A673 (cell line): ENCODE results near the gene USP12. TPM values are rescaled to one million over a fixed set of nuclear protein-coding genes. Genes with fewer than 3 reads are reported as not detected.

Experiments used
- BruUV-seq: library from RNA; stranded (reverse); fragments of 400-500 nt; replicated peaks from 2 replicates; lab custom pipeline; 2021; lab: Mats Ljungman, UMichigan
- CTCF ChIA-PET: fragments of 300-600 bp; sonication (Branson Sonifier 250); formaldehyde crosslinking; loops from one replicate; lab custom pipeline; 2022; ENCODE audit warnings: antibody characterized with exemption; lab: Charles Lee
- POLR2A ChIA-PET: fragments of 300-600 bp; sonication (Branson Sonifier 250); formaldehyde crosslinking; loops from one replicate; lab custom pipeline; 2022; ENCODE audit warnings: antibody characterized with exemption; ENCODE audit not compliant: low non-redundant PET; lab: Charles Lee
- DNase-seq: peaks from one replicate; pipeline ENCODE4 v3.0.0-alpha.2; 2015; ENCODE audit warnings: low spot score
- H3K27ac ChIP-seq: fragments of 200-600 bp; sonication (generic); 2 replicates; pipeline ENCODE4 v1.5.1; 2016; ENCODE audit warnings: mixed run types, low read depth, mild to moderate bottlenecking, mixed read lengths, antibody characterized with exemption, low read length; ENCODE audit not compliant: poor library complexity, severe bottlenecking
- H3K27me3 ChIP-seq: fragments of 200-600 bp; sonication (generic); replicated peaks from 2 replicates; pipeline ENCODE4 v1.6.1; 2017; ENCODE audit warnings: mixed run types, low read depth, mild to moderate bottlenecking, mixed read lengths, antibody characterized with exemption, low read length; ENCODE audit not compliant: insufficient read depth, poor library complexity
- H3K36me3 ChIP-seq: fragments of 200-600 bp; sonication (generic); 2 replicates; pipeline ENCODE4 v1.6.1; 2016; ENCODE audit warnings: mixed run types, mild to moderate bottlenecking, mixed read lengths, antibody characterized with exemption, low read length; ENCODE audit not compliant: insufficient read depth, poor library complexity, severe bottlenecking
- H3K4me1 ChIP-seq: fragments of 200-600 bp; sonication (generic); 2 replicates; pipeline ENCODE4 v1.6.1; 2017; ENCODE audit warnings: mixed run types, mild to moderate bottlenecking, mixed read lengths, antibody characterized with exemption, low read length; ENCODE audit not compliant: insufficient read depth, poor library complexity, severe bottlenecking
- H3K4me3 ChIP-seq: fragments of 200-600 bp; sonication (generic); 2 replicates; pipeline ENCODE4 v1.5.1; 2016; ENCODE audit warnings: low read depth, mixed run types, mild to moderate bottlenecking, mixed read lengths, low read length; ENCODE audit not compliant: poor library complexity, severe bottlenecking
- H3K9me3 ChIP-seq: fragments of 200-600 bp; sonication (generic); 2 replicates; pipeline ENCODE4 v1.6.1; 2016; ENCODE audit warnings: mixed run types, low read depth, mild to moderate bottlenecking, mixed read lengths, antibody characterized with exemption, low read length; ENCODE audit not compliant: poor library complexity, severe bottlenecking
- EZH2 ChIP-seq: fragments of 200-600 bp; sonication (generic); IDR thresholded peaks from 2 replicates; pipeline ENCODE4 v1.6.1; 2017; ENCODE audit warnings: borderline replicate concordance, low read depth, mild to moderate bottlenecking, mixed read lengths, antibody characterized with exemption, low read length; ENCODE audit not compliant: poor library complexity, severe bottlenecking
- intact Hi-C: fragments of 100-400 bp; cut with micrococcal nuclease; formaldehyde crosslinking; loops from one replicate; pipeline ENCODE4 v1.10.0; 2022; ENCODE audit not compliant: unreplicated experiment
- total RNA-seq: library from RNA; stranded (reverse); gene quantifications from 2 replicates; pipeline ENCODE4 v1.2.3, GENCODE V29; 2021
- TF ChIP-seq, protein P1 (sequence below): fragments of 300-800, 200-600 bp; sonication (generic); conservative IDR thresholded peaks from 2 replicates; pipeline ENCODE4 v1.5.1; 2017; ENCODE audit warnings: low read depth, mild to moderate bottlenecking, antibody characterized with exemption, low read length, moderate library complexity, mixed read lengths

Gene USP12
- total RNA-seq, 1 experiment from 2014 or later, result 16.6 TPM

DNA sequence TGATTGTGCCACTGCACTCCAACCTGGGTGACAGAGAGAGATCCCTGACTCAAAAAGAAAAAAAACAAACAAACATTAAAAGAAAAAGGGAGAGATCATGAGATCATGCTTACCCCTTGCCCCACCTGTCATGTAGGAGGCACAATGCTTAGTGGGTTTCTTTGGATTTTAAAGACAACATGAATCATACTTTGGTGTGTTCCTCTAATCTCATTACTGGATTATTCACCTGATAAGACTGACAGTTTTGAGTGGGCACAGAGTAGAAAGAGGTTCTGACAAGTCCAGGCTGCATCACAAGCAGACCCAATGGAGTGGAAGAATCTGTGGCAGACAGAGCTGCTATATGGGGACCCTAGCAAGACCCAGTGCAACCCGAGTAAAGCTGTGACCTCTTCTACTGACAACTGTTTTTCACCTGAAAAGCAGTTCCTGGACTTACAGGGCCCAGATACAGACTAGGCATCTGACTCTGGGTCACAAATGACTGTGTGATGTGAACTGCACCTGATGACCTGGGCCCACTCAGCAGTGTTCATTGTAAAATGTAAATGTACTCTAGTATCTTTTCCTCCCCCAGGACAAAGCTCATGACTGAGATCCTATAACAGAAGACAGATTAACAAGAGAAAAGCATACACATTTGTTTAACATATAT lies 28.9 kb upstream of the USP12 start:
- no peaks in the 10 kb centered on the region for H3K36me3 ChIP-seq
- ChIA-PET POLR2A (no interaction called here), CTCF (no interaction called here)
- H3K9me3 ChIP-seq, result no peaks in the 10 kb centered on the region
- no peak for DNase-seq
- H3K27me3 ChIP-seq, result no peaks in the 10 kb centered on the region
- no TSS peak for BruUV-seq
- no peak overlapping the region for H3K4me3 ChIP-seq
- TF ChIP-seq, protein P1, sequence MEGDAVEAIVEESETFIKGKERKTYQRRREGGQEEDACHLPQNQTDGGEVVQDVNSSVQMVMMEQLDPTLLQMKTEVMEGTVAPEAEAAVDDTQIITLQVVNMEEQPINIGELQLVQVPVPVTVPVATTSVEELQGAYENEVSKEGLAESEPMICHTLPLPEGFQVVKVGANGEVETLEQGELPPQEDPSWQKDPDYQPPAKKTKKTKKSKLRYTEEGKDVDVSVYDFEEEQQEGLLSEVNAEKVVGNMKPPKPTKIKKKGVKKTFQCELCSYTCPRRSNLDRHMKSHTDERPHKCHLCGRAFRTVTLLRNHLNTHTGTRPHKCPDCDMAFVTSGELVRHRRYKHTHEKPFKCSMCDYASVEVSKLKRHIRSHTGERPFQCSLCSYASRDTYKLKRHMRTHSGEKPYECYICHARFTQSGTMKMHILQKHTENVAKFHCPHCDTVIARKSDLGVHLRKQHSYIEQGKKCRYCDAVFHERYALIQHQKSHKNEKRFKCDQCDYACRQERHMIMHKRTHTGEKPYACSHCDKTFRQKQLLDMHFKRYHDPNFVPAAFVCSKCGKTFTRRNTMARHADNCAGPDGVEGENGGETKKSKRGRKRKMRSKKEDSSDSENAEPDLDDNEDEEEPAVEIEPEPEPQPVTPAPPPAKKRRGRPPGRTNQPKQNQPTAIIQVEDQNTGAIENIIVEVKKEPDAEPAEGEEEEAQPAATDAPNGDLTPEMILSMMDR, result no peak
- no peak for TF ChIP-seq EZH2
- H3K4me1 ChIP-seq, result peaks cover 4% of the 10 kb centered on the region
- intact Hi-C loops, result loop anchor here (10.0 kb wide), 1 partner anchor 216 kb away; no protein-coding TSS in a partner anchor
- no peak overlapping the region for H3K27ac ChIP-seq

DNA sequence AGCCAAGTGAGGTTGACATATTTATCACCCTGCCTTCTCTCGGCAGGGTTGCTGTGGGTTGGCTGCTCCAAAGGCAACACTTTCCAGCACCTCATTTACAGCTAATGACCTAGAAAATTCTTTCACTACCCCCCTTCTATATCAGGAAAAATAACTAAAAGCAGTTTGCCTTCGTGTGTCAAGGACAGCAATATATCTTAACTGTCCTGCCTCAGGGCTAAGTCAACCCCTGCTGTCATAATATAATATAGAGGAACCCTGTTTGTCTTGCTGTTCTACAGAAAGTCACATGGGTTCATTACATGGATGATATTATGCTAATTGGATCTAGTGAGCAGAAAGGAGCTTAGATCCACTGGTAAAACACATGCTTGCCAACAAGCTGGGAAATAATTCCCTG lies 28.1 kb upstream of the USP12 start:
- CTCF ChIA-PET, result no interaction called here

DNA sequence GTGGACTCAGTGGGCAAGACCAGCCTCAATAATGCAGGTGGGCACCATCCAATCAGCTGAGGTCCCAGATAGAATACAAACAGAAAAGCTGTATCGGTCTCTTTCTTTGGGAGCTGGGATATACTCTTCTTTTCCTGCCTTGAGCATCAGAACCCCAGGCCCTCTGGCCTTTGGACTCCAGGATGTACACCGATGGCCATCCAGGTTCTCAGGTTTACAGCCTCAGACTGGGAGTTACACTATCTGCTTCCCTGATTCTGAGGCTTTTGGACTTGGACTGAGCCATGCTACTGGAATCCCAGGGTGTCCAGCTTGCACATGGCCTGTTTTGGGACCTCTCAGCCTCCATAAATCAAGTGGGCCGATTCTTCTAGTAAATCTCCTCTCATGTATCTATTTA lies 27.6 kb upstream of the USP12 start:
- POLR2A ChIA-PET, result no interaction called here
- TF ChIP-seq EZH2, result no peak
- TF ChIP-seq, protein P1, result no peak
- Histone ChIP-seq H3K27me3 (no peaks in the 10 kb centered on the region), H3K9me3 (no peaks in the 10 kb centered on the region), H3K27ac (no peak overlapping the region), H3K4me1 (peaks cover 4% of the 10 kb centered on the region), H3K36me3 (no peaks in the 10 kb centered on the region), H3K4me3 (no peak overlapping the region)
- DNase-seq, result no peak
- BruUV-seq, result no TSS peak
- CTCF ChIA-PET, result no interaction called here
- intact Hi-C loops, result no loop called here

More for the DNA sequence above, 28.1 kb upstream of the USP12 start:
- TF ChIP-seq, protein P1, result no peak
- no peak for TF ChIP-seq EZH2
- Histone ChIP-seq H3K36me3 (no peaks in the 10 kb centered on the region), H3K4me3 (no peak overlapping the region), H3K27ac (no peak overlapping the region), H3K4me1 (peaks cover 4% of the 10 kb centered on the region), H3K27me3 (no peaks in the 10 kb centered on the region), H3K9me3 (no peaks in the 10 kb centered on the region)
- POLR2A ChIA-PET, result no interaction called here
- intact Hi-C loops, result loop anchor here (10.0 kb wide), 1 partner anchor 215 kb away; no protein-coding TSS in a partner anchor
- no TSS peak for BruUV-seq
- DNase-seq, result no peak
